HepG2 (cell line): ENCODE results near the gene KIF21B. TPM values are rescaled to one million over a fixed set of nuclear protein-coding genes. Genes with fewer than 3 reads are reported as not detected.

Source experiments
- ATAC-seq: fragments of 200-7000 bp; cut with Tn5 transposase; 3 replicates; pipeline ENCODE4 v1.9.1; 2020; ENCODE audit warnings: mild to moderate bottlenecking, moderate library complexity
- BruUV-seq: library from RNA; stranded (reverse); fragments of 400-500 nt; replicated peaks from 2 replicates; lab custom pipeline; 2021; lab: Mats Ljungman, UMichigan
- CTCF ChIA-PET: fragments of 300-600 bp; formaldehyde crosslinking; extraction: SDS; loops from one replicate; lab custom pipeline; 2021; ENCODE audit warnings: low total read pairs, inconsistent platforms, low intra/inter-chr PET ratio; lab: Yijun Ruan, JAX
- POLR2A ChIA-PET: fragments of 350-600 bp; sonication (Branson Sonifier 250); formaldehyde crosslinking; loops from one replicate; lab custom pipeline; 2020; ENCODE audit warnings: antibody characterized with exemption, inconsistent platforms; lab: Yijun Ruan, JAX
- DNase-seq: peaks from one replicate; pipeline ENCODE4 v3.0.0-alpha.2; 2015; ENCODE audit warnings: low spot score
- FAIRE-seq: peaks from 3 replicates; lab custom pipeline; 2011; peaks lifted over from hg19 to GRCh38; lab: Jason Lieb, UNC
- H2AFZ ChIP-seq: one replicate; pipeline ENCODE4 v1.6.1; 2011; ENCODE audit warnings: low read length, inconsistent platforms
- H3K27ac ChIP-seq: fragments of 300-600 bp; 3 replicates; pipeline ENCODE4 v1.8.0; 2011; ENCODE audit warnings: mixed run types, mild to moderate bottlenecking, mixed read lengths, low read length, inconsistent platforms; ENCODE audit not compliant: insufficient read depth; ENCODE audit errors: extremely low read length
- H3K27me3 ChIP-seq, 2 experiments: fragments of 200-600 bp in 1 of 2; 2 replicates in 1 of 2; 3 replicates in 1 of 2; pipeline versions ENCODE4 v1.6.0 to v1.8.0; 2011; ENCODE audit warnings: low read length in 2 of 2, mild to moderate bottlenecking in 2 of 2, moderate library complexity in 2 of 2, inconsistent platforms in 1 of 2; ENCODE audit not compliant: insufficient read depth in 2 of 2, control insufficient read depth in 1 of 2
- H3K36me3 ChIP-seq, 2 experiments: fragments of 200-600 bp in 1 of 2; replicated peaks in 1 of 2; 2 replicates in 1 of 2; 3 replicates in 1 of 2; pipeline versions ENCODE4 v1.5.1 to v1.8.0; 2011; ENCODE audit warnings: low read length in 2 of 2, inconsistent platforms in 1 of 2; ENCODE audit not compliant: insufficient read depth in 2 of 2, control insufficient read depth in 1 of 2
- H3K4me1 ChIP-seq: 2 replicates; pipeline ENCODE4 v1.5.1; 2012; ENCODE audit warnings: low read length, inconsistent platforms; ENCODE audit not compliant: insufficient read depth
- H3K4me2 ChIP-seq: 2 replicates; pipeline ENCODE4 v1.6.0; 2011; ENCODE audit warnings: low read depth, low read length, inconsistent platforms
- H3K4me3 ChIP-seq, 3 experiments: fragments of 200-600 bp in 1 of 3; sonication (generic), shearing (Covaris generic) in 1 of 3; replicated peaks in 1 of 3; 2 replicates each; pipeline ENCODE4 v1.5.1; 2011 to 2016; ENCODE audit warnings: low read length in 3 of 3, inconsistent platforms in 2 of 3, low read depth in 2 of 3, mild to moderate bottlenecking in 2 of 3, control low read depth in 1 of 3, mixed read lengths in 1 of 3; ENCODE audit not compliant: insufficient read depth in 1 of 3
- H3K79me2 ChIP-seq: one replicate; pipeline ENCODE4 v1.6.1; 2011; ENCODE audit warnings: low read length, inconsistent platforms; ENCODE audit not compliant: insufficient read depth
- H3K9ac ChIP-seq: 2 replicates; pipeline ENCODE4 v1.6.0; 2011; ENCODE audit warnings: mild to moderate bottlenecking, low read depth, low read length, inconsistent platforms; ENCODE audit not compliant: insufficient read depth
- H3K9me3 ChIP-seq: 2 replicates; pipeline ENCODE4 v1.5.1; 2012; ENCODE audit warnings: mild to moderate bottlenecking, low read length
- H4K20me1 ChIP-seq: 2 replicates; pipeline ENCODE4 v1.6.0; 2011; ENCODE audit warnings: inconsistent platforms, mild to moderate bottlenecking, low read length, moderate library complexity; ENCODE audit not compliant: insufficient read depth
- ATF4 ChIP-seq, 2 experiments: fragments of 450-650 bp in 1 of 2; sonication (generic) in 1 of 2; formaldehyde crosslinking; IDR thresholded peaks; 2 replicates each; pipeline versions ENCODE4 v1.5.0 to v1.8.0; 2020 to 2022; ENCODE audit warnings: mild to moderate bottlenecking in 1 of 2, missing genetic modification reagents in 1 of 2
- HMG20A ChIP-seq: IDR thresholded peaks from 2 replicates; pipeline ENCODE4 v1.6.1; 2016; ENCODE audit warnings: borderline replicate concordance
- HNRNPUL1 ChIP-seq: fragments of 200-400 bp; formaldehyde crosslinking; IDR thresholded peaks from 2 replicates; pipeline ENCODE4 v1.6.1; 2017; ENCODE audit warnings: low read depth, mild to moderate bottlenecking, low read length, moderate library complexity
- NCOA1 ChIP-seq: sonication (generic); formaldehyde crosslinking; IDR thresholded peaks from 2 replicates; pipeline ENCODE4 v1.9.0; 2021; ENCODE audit warnings: missing genetic modification reagents
- SIX1 ChIP-seq: sonication (generic); formaldehyde crosslinking; IDR thresholded peaks from 2 replicates; pipeline ENCODE4 v1.4.0; 2020; ENCODE audit warnings: missing genetic modification reagents, borderline replicate concordance
- SMAD1 ChIP-seq: sonication (generic); formaldehyde crosslinking; IDR thresholded peaks from 2 replicates; pipeline ENCODE4 v1.4.0; 2020; ENCODE audit warnings: missing genetic modification reagents, low read depth, mild to moderate bottlenecking, borderline replicate concordance
- SOX13 ChIP-seq, 3 experiments: fragments of 450-650 bp in 1 of 3; sonication (generic) in 1 of 3; formaldehyde crosslinking in 1 of 3; IDR thresholded peaks in 2 of 3; conservative IDR thresholded peaks in 1 of 3; 2 replicates each; pipeline versions ENCODE4 v1.5.0 to v1.6.1; 2016 to 2020; ENCODE audit warnings: antibody characterized with exemption in 1 of 3, mild to moderate bottlenecking in 1 of 3, missing compliant biosample characterization in 1 of 3, missing genetic modification reagents in 1 of 3, moderate library complexity in 1 of 3
- ZFP36L1 ChIP-seq: sonication (generic); formaldehyde crosslinking; IDR thresholded peaks from 2 replicates; pipeline ENCODE4 v1.8.0; 2022; ENCODE audit warnings: mild to moderate bottlenecking, missing genetic modification reagents, moderate library complexity
- ZNF557 ChIP-seq: sonication (generic); formaldehyde crosslinking; IDR thresholded peaks from 2 replicates; pipeline ENCODE4 v1.4.0; 2020; ENCODE audit warnings: missing genetic modification reagents
- WGBS: methylation state at CpG from one replicate; pipeline ENCODE4 v1.1.6; 2017; ENCODE audit warnings: low lambda C conversion rate; 5-methylcytosine and 5-hydroxymethylcytosine counted together
- in situ Hi-C: cut with HindIII; loops from 2 replicates; pipeline ENCODE4 v1.10.0; 2017; ENCODE audit warnings: low pct_unique_long_range_greater_than_20kb; ENCODE audit not compliant: extremely low pct_ligation_motif_present
- intact Hi-C: fragments of 100-400 bp; cut with micrococcal nuclease; formaldehyde crosslinking; loops from one replicate; pipeline ENCODE4 v1.10.0; 2022; ENCODE audit not compliant: unreplicated experiment
- polyA plus RNA-seq, 8 experiments: library from polyadenylated mRNA; depleted of rRNA in 3 of 8; stranded (reverse) in 7 of 8; unstranded in 1 of 8; fragments of >200 nt; fragmentation: Illumina TruSeq in 4 of 8; extraction: Trizol in 4 of 8; gene quantifications; 2 replicates each; pipeline versions ENCODE4 v1.2.1 to v1.2.3, GENCODE V29; 2011 to 2016; ENCODE audit warnings: low read depth in 4 of 8, missing spikeins in 1 of 8, mixed read lengths in 1 of 8; ENCODE audit not compliant: insufficient read depth in 1 of 8
- total RNA-seq, 5 experiments: library from RNA; depleted of rRNA; stranded (reverse); fragments of >200 nt; fragmentation: Illumina TruSeq; extraction: Trizol; gene quantifications; 2 replicates each; pipeline ENCODE4 v1.2.3, GENCODE V29; 2016; ENCODE audit warnings: low read depth in 1 of 5
- TF ChIP-seq, protein P1 (sequence below), 2 experiments: fragments of 450-650 bp in 1 of 2; sonication (generic) in 1 of 2; formaldehyde crosslinking in 1 of 2; IDR thresholded peaks; 2 replicates each; pipeline versions ENCODE4 v1.6.1 to v1.8.0; 2016 to 2022; ENCODE audit warnings: antibody characterized with exemption in 1 of 2, mild to moderate bottlenecking in 1 of 2, missing genetic modification reagents in 1 of 2
- TF ChIP-seq, protein P2 (sequence below): sonication (generic); formaldehyde crosslinking; IDR thresholded peaks from 2 replicates; pipeline ENCODE4 v1.8.1; 2023; ENCODE audit warnings: mild to moderate bottlenecking, inconsistent platforms, moderate library complexity, missing genetic modification reagents, borderline replicate concordance

KIF21B gene
- total and polyA plus RNA-seq, 2 of the 13 experiments (the other 11 are each of a cell fraction or from before 2014, with no cell fraction given): 0.17 to 0.20 TPM

- TF ChIP-seq, protein P1, sequence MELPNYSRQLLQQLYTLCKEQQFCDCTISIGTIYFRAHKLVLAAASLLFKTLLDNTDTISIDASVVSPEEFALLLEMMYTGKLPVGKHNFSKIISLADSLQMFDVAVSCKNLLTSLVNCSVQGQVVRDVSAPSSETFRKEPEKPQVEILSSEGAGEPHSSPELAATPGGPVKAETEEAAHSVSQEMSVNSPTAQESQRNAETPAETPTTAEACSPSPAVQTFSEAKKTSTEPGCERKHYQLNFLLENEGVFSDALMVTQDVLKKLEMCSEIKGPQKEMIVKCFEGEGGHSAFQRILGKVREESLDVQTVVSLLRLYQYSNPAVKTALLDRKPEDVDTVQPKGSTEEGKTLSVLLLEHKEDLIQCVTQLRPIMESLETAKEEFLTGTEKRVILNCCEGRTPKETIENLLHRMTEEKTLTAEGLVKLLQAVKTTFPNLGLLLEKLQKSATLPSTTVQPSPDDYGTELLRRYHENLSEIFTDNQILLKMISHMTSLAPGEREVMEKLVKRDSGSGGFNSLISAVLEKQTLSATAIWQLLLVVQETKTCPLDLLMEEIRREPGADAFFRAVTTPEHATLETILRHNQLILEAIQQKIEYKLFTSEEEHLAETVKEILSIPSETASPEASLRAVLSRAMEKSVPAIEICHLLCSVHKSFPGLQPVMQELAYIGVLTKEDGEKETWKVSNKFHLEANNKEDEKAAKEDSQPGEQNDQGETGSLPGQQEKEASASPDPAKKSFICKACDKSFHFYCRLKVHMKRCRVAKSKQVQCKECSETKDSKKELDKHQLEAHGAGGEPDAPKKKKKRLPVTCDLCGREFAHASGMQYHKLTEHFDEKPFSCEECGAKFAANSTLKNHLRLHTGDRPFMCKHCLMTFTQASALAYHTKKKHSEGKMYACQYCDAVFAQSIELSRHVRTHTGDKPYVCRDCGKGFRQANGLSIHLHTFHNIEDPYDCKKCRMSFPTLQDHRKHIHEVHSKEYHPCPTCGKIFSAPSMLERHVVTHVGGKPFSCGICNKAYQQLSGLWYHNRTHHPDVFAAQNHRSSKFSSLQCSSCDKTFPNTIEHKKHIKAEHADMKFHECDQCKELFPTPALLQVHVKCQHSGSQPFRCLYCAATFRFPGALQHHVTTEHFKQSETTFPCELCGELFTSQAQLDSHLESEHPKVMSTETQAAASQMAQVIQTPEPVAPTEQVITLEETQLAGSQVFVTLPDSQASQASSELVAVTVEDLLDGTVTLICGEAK (IDR thresholded peaks at IDR 0.05): no peak
- TF ChIP-seq, protein P1 (CRISPR knock-in tag; IDR thresholded peaks at IDR 0.05): no peak
These were observed 17.1 kb downstream of the KIF21B start (continued) for GRCh38 chr1:201006450-201006849.

DNA sequence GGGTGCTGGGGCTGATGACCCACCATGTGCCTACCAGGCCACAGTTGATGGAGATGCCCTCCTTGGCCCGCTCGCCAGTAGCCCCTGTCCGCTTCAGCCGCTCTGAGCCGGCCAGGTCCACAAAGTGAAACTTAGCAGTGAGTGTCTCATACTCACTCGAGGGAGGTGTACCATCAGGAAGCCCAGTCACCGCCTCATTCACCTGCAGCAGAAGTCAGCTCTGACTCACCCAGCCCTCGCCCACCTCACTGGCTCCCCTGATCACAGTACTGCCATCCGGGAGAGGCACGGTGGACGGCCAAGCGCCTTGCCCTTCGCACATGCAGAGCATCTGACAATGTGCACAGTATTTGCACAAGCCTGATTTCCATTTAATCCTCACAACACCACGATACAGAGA lies 18.8 kb downstream of the KIF21B start:
- DNase-seq (no peak), FAIRE-seq (no peak), ATAC-seq (no peak)
- in situ Hi-C loops (no loop called here), intact Hi-C loops (no loop called here)
- Histone ChIP-seq H3K4me2 (no peak overlapping the region), H3K79me2 (no peaks in the 10 kb centered on the region), H3K9me3 (no peaks in the 10 kb centered on the region), H3K4me1 (no peaks in the 10 kb centered on the region), H3K36me3 (no peaks in the 10 kb centered on the region), H3K4me3 (no peak overlapping the region), H3K27ac (no peak overlapping the region), H3K9ac (no peak overlapping the region), H4K20me1 (no peaks in the 10 kb centered on the region), H3K27me3 (no peaks in the 10 kb centered on the region), H2AFZ (no peak overlapping the region)
- no TSS peak for BruUV-seq
- ChIA-PET CTCF (no interaction called here), POLR2A (no interaction called here)
- TF ChIP-seq SMAD1 (CRISPR knock-in tag) (no peak), ZFP36L1 (no peak), ATF4 (CRISPR knock-in tag; IDR thresholded peaks at IDR 0.05) (no peak), HMG20A (CRISPR knock-in tag) (no peak), HNRNPUL1 (no peak), NCOA1 (no peak), ZNF557 (CRISPR knock-in tag) (no peak), SOX13 (IDR thresholded peaks at IDR 0.05) (no peak), SOX13 (CRISPR knock-in tag; conservative IDR thresholded peaks at IDR 0.05 in 1 of 2, IDR thresholded peaks at IDR 0.05 in 1 of 2) (no peak), SIX1 (CRISPR knock-in tag) (no peak)
- TF ChIP-seq, protein P2, sequence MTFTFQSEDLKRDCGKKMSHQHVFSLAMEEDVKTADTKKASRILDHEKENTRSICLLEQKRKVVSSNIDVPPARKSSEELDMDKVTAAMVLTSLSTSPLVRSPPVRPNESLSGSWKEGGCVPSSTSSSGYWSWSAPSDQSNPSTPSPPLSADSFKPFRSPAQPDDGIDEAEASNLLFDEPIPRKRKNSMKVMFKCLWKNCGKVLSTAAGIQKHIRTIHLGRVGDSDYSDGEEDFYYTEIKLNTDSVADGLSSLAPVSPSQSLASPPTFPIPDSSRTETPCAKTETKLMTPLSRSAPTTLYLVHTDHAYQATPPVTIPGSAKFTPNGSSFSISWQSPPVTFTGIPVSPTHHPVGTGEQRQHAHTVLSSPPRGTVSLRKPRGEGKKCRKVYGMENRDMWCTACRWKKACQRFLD (CRISPR knock-in tag): no peak
- 46% methylated on average over 6 of the region's 14 CpGs for WGBS
